Right lobe of liver (tissue), 6 donors: ENCODE data around the gene TBC1D2. TPM values are rescaled to one million over a fixed set of nuclear protein-coding genes. Genes with fewer than 3 reads are reported as not detected.

Experiments used
- ATAC-seq, 4 donors: fragments of 200-7000 bp; cut with Tn5 transposase; one replicate each; pipeline ENCODE4 v1.9.1; 2020; ENCODE audit warnings: mild to moderate bottlenecking in 4 of 4, moderate library complexity in 4 of 4
- DNase-seq, 3 donors: peaks; one replicate each; pipeline ENCODE4 v3.0.0-alpha.2; 2020
- H3K27ac ChIP-seq, 3 donors: fragments of 200-600 bp; one replicate each; pipeline ENCODE4 v1.8.0; 2022
- H3K27me3 ChIP-seq, 2 donors: fragments of 200-600 bp; one replicate each; pipeline ENCODE4 v1.8.0; 2022
- H3K36me3 ChIP-seq, 4 donors: fragments of 200-600 bp; sonication (generic) in 1 of 4; one replicate each; pipeline versions ENCODE4 v1.5.1 to v1.8.0; 2017 to 2022; ENCODE audit warnings: control low read depth in 1 of 4
- H3K4me1 ChIP-seq, 4 donors: fragments of 200-600 bp; sonication (generic) in 1 of 4; one replicate each; pipeline versions ENCODE4 v1.5.1 to v1.8.0; 2017 to 2022; ENCODE audit warnings: control low read depth in 1 of 4
- H3K4me3 ChIP-seq, 3 donors: fragments of 200-600 bp; one replicate each; pipeline ENCODE4 v1.8.0; 2022
- H3K9me3 ChIP-seq, 4 donors: fragments of 200-600 bp; sonication (generic) in 1 of 4; one replicate each; pipeline versions ENCODE4 v1.5.1 to v1.8.0; 2017 to 2022; ENCODE audit warnings: control low read depth in 1 of 4
- POLR2A ChIP-seq: fragments of 450-650 bp; IDR thresholded peaks from one replicate; pipeline ENCODE4 v1.6.1; 2017; ENCODE audit warnings: antibody characterized with exemption, mild to moderate bottlenecking
- WGBS: methylation state at CpG from one replicate; pipeline ENCODE4 v1.1.6; 2018; ENCODE audit warnings: low coverage, low lambda C conversion rate; ENCODE audit not compliant: insufficient coverage; ENCODE audit errors: missing lambda C conversion rate; 5-methylcytosine and 5-hydroxymethylcytosine counted together
- intact Hi-C, 2 donors: fragments of 100-400 bp; cut with DNase I; formaldehyde crosslinking; loops; one replicate each; pipeline versions ENCODE4 v1.11.2 to v1.14.1; 2022
- total RNA-seq, 6 experiments: library from RNA; depleted of rRNA in 2 of 6; stranded (reverse); fragments of >200 nt in 2 of 6; fragmentation: NEBNext Ultra II Directional in 3 of 6; extraction: Animal tissue kit (Norgen Biotek cat#: 25700) in 3 of 6; gene quantifications; one replicate each; pipeline versions ENCODE4 v1.1.0 to v1.2.4, GENCODE V29; 2016 to 2023
- TF ChIP-seq, protein P1 (sequence below), 4 donors: fragments of 200-600 bp in 3 of 4; fragments of 450-650 bp in 1 of 4; IDR thresholded peaks; one replicate each; pipeline versions ENCODE4 v1.5.1 to v1.8.0; 2016 to 2022; ENCODE audit warnings: antibody characterized with exemption in 4 of 4, mild to moderate bottlenecking in 2 of 4
- donor health status: DM: no; HTN: yes; CAD: no.
- donor health status: DM: no; HTN: no; CAD: no.
- donor health status: DM: no; HTN: no; CAD: no.
- donor health status: DM: no; HTN: yes; CAD: no.
- donor health status: DM: no; HTN: yes; CAD: no.

The TBC1D2 gene
- total RNA-seq, 6 experiments from 2014 or later: 5.1 to 17.5 (median 9.7) TPM

DNA sequence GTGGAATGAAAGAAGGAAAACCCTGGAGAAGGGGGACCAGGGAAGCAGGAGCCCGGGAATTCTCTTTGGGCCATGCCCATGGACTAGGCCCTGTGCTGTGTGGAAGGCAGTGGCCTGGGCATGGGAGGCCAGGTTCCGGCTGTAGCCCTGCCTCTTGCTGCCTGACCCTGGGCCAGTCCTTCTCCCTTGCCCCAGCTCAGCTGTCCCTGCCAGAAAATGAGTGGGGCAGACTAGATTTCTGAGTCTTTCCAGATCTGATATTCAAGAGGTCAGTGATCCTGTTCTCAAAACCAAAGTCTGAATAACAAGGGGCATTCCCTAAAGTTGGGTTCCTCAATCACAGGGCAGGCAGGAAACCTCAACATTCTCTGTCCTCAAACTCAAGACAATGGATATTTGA lies 38.2 kb downstream of the TBC1D2 start:
- H3K27ac ChIP-seq: peak overlapping the region; percentile 70 to 93 (median 83)
- intact Hi-C loops: no loop called here
- 75% methylated on average over 1 of the region's 2 CpGs for WGBS
- ATAC-seq (peak; percentile 68 to 88 (median 80)), DNase-seq (peak; percentile 68 to 91 (median 91))
- TF ChIP-seq, protein P1, sequence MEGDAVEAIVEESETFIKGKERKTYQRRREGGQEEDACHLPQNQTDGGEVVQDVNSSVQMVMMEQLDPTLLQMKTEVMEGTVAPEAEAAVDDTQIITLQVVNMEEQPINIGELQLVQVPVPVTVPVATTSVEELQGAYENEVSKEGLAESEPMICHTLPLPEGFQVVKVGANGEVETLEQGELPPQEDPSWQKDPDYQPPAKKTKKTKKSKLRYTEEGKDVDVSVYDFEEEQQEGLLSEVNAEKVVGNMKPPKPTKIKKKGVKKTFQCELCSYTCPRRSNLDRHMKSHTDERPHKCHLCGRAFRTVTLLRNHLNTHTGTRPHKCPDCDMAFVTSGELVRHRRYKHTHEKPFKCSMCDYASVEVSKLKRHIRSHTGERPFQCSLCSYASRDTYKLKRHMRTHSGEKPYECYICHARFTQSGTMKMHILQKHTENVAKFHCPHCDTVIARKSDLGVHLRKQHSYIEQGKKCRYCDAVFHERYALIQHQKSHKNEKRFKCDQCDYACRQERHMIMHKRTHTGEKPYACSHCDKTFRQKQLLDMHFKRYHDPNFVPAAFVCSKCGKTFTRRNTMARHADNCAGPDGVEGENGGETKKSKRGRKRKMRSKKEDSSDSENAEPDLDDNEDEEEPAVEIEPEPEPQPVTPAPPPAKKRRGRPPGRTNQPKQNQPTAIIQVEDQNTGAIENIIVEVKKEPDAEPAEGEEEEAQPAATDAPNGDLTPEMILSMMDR (IDR thresholded peaks at IDR 0.05): no peak
- no peak for TF ChIP-seq POLR2A
- H3K36me3 ChIP-seq: peaks cover 0 to 2% (median 0%) of the 10 kb centered on the region in 4 donors
- H3K4me3 ChIP-seq: no peak overlapping the region
- no peaks in the 10 kb centered on the region for H3K27me3 ChIP-seq
- no peaks in the 10 kb centered on the region for H3K9me3 ChIP-seq
- H3K4me1 ChIP-seq: peaks cover 0 to 61% (median 28%) of the 10 kb centered on the region in 4 donors

DNA sequence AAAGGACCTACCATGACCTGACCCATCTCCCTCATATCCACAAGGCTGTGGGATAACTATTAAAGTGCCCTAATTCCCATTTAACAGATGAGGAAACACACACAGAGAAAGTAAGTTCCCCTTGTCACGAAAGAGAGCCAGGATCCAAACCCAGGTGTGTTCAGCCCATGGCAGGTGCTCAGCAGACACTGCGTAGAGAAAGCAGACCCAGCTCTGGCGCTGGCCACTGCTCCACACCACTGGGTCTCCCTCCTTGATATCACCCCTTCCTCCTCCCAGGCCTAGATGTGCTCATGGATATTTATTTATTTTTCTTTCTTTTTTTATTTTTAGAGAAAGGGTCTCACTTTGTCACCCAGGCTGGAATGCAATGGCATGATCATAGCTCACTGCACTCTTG lies 39.1 kb downstream of the TBC1D2 start:
- peaks cover 0 to 61% (median 29%) of the 10 kb centered on the region in 4 donors for H3K4me1 ChIP-seq
- H3K27me3 ChIP-seq: no peaks in the 10 kb centered on the region
- ATAC-seq: no peak
- no peak for TF ChIP-seq POLR2A
- TF ChIP-seq, protein P1 (IDR thresholded peaks at IDR 0.05): no peak
- H3K9me3 ChIP-seq: no peaks in the 10 kb centered on the region
- intact Hi-C loops: no loop called here
- peak overlapping the region; percentile 70 to 93 (median 83) for H3K27ac ChIP-seq
- H3K4me3 ChIP-seq: no peak overlapping the region
- no peak for DNase-seq
- H3K36me3 ChIP-seq: peaks cover 0 to 2% (median 0%) of the 10 kb centered on the region in 4 donors
- 80% methylated on average over 3 of the region's 3 CpGs for WGBS

DNA sequence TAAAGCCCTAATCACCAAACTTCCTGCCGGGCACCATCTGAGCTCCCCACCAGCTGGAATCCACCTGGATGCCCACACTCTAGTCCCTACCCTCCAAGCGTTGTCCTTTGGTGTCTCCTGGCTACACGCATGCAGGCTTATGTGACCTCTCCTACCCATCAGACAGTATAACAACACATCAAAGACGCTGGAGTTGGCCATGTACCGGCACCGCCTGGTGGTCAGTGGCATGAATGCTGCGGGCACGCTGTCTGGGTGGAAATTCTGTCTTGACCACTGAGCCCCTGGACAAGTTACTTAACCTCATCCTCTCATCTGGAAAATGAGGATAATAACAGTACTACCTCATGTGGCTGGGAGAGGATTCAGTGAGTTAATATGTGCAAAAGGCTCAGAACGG lies 39.6 kb downstream of the TBC1D2 start:
- ATAC-seq: no peak
- 82% methylated on average over 4 of the region's 9 CpGs for whole genome bisulfite sequencing
- H3K4me1 ChIP-seq: peaks cover 0 to 64% (median 30%) of the 10 kb centered on the region in 4 donors
- no peak overlapping the region for H3K4me3 ChIP-seq
- DNase-seq: no peak
- no peaks in the 10 kb centered on the region for H3K27me3 ChIP-seq
- H3K9me3 ChIP-seq: no peaks in the 10 kb centered on the region
- H3K27ac ChIP-seq: peak overlapping the region; percentile 53 to 93 (median 83)
- intact Hi-C loops: no loop called here
- TF ChIP-seq, protein P1 (IDR thresholded peaks at IDR 0.05): peak in 2 of 4 donors; percentile 5 to 9
- no peak for TF ChIP-seq POLR2A
- peaks cover 0 to 2% (median 0%) of the 10 kb centered on the region in 4 donors for H3K36me3 ChIP-seq

GRCh38 chr9:98215271-98215670 lies 40.2 kb downstream of the TBC1D2 start:
- 17% methylated on average over 5 of the region's 5 CpGs for WGBS

More at GRCh38 chr9:98215271-98215670, 40.2 kb downstream of the TBC1D2 start:
- no peak overlapping the region for H3K4me3 ChIP-seq
- no peaks in the 10 kb centered on the region for H3K9me3 ChIP-seq
- DNase-seq (no peak), ATAC-seq (peak; percentile 20 to 53 (median 28))
- peak overlapping the region; percentile 53 to 93 (median 83) for H3K27ac ChIP-seq
- no peaks in the 10 kb centered on the region for H3K27me3 ChIP-seq
- no peaks in the 10 kb centered on the region for H3K36me3 ChIP-seq
- TF ChIP-seq, protein P1 (IDR thresholded peaks at IDR 0.05): no peak
- no peak for TF ChIP-seq POLR2A
- peaks cover 0 to 68% (median 30%) of the 10 kb centered on the region in 4 donors for H3K4me1 ChIP-seq
- intact Hi-C loops: no loop called here
